Upper lobe of left lung (tissue), 6 donors: ENCODE data around the gene CALML5. TPM values are rescaled to one million over a fixed set of nuclear protein-coding genes. Genes with fewer than 3 reads are reported as not detected.

Experiments used
- ATAC-seq, 2 donors: fragments of 200-7000 bp; cut with Tn5 transposase; one replicate each; pipeline ENCODE4 v1.9.1; 2022; ENCODE audit warnings: mild to moderate bottlenecking in 2 of 2, moderate library complexity in 2 of 2; ENCODE audit not compliant: low FRiP score in 2 of 2
- DNase-seq, 2 donors: peaks; one replicate each; pipeline ENCODE4 v3.0.0-alpha.2; 2019 to 2020
- H3K27ac ChIP-seq, 4 donors: fragments of 200-600 bp; sonication (generic); one replicate each; pipeline ENCODE4 v1.5.1; 2016 to 2019
- H3K27me3 ChIP-seq, 4 donors: fragments of 200-600 bp; sonication (generic); one replicate each; pipeline ENCODE4 v1.5.1; 2017 to 2019
- H3K36me3 ChIP-seq, 4 donors: fragments of 200-600 bp; sonication (generic); one replicate each; pipeline ENCODE4 v1.5.1; 2016 to 2019
- H3K4me1 ChIP-seq, 4 donors: fragments of 200-600 bp; sonication (generic); one replicate each; pipeline ENCODE4 v1.5.1; 2018 to 2019
- H3K4me3 ChIP-seq, 4 donors: fragments of 200-600 bp; sonication (generic); one replicate each; pipeline ENCODE4 v1.5.1; 2017 to 2019; ENCODE audit warnings: mild to moderate bottlenecking in 2 of 4, moderate library complexity in 1 of 4
- H3K9me3 ChIP-seq, 4 donors: fragments of 200-600 bp; sonication (generic); one replicate each; pipeline ENCODE4 v1.5.1; 2018 to 2019
- EP300 ChIP-seq, 4 donors: sonication (generic); formaldehyde crosslinking; IDR thresholded peaks; one replicate each; pipeline ENCODE4 v1.5.1; 2017; ENCODE audit warnings: antibody characterized with exemption in 4 of 4, control low read depth in 2 of 4
- POLR2A ChIP-seq, 4 donors: fragments of 450-650 bp; IDR thresholded peaks; one replicate each; pipeline ENCODE4 v1.5.1; 2016 to 2017; ENCODE audit warnings: antibody characterized with exemption in 4 of 4, mild to moderate bottlenecking in 2 of 4
- POLR2AphosphoS5 ChIP-seq, 2 donors: sonication (generic); formaldehyde crosslinking; IDR thresholded peaks; one replicate each; pipeline ENCODE4 v1.5.1; 2017; ENCODE audit warnings: antibody characterized with exemption in 2 of 2
- WGBS, 2 donors: methylation state at CpG; one replicate each; pipeline ENCODE4 v1.1.5; 2017 to 2018; 5-methylcytosine and 5-hydroxymethylcytosine counted together
- total RNA-seq, 6 donors: library from RNA; depleted of rRNA in 4 of 6; stranded (reverse); fragments of >200 nt in 4 of 6; gene quantifications; one replicate each; pipeline versions ENCODE4 v1.1.0 to v1.2.1, GENCODE V29; 2016 to 2021
- TF ChIP-seq, protein P1 (sequence below), 6 experiments: fragments of 450-650 bp in 4 of 6; fragments of 200-600 bp in 2 of 6; sonication (generic) in 2 of 6; IDR thresholded peaks; one replicate each; pipeline ENCODE4 v1.5.1; 2016 to 2019; ENCODE audit warnings: antibody characterized with exemption in 6 of 6
- donor health status: DM: no; HTN: no; CAD: no; lungs with moderate emphysema.
- donor health status: DM: no; HTN: yes; CAD: no; lungs with severe emphysema.

CALML5 gene
- not detected for total RNA-seq

DNA sequence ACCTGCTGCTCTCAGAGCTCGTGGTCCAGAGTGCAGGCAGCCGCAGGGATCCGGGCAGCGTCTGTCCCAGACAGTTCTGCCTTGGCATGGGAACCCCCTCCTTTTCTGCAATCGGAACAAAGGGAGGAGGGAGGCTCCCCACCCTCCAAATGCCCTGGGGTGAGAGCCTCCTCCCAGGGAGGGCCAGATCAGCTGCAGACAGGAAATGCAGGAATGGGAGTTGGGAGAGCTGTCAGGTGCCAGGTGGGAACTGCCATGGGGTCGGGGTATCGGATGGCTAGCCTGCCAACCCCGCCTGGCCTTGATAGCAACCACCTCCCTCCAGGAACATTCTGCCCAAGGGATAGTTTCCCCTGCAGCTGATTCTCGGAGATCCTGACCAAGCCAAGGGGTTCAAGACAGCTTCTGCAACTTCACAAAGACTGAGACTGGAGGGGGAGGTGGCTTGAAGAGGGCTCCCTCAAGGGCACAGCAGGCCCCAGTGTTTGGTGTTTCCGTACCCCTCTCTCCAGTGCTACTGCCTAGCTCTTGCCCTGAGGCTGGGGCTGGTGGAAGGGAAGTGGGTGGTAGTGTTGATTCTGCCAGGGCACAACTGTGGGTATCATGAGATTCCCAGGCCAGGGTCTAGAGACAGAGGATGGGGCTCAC lies at the start of gene CALML5:
TSS of gene CALML5 (minus strand) at position 78 of the 648 bp plus-strand sequence. CDS start 132 bp downstream, outside the sequence.
- no peaks in the 10 kb centered on the region for H3K27me3 ChIP-seq
- TF ChIP-seq EP300 (IDR thresholded peaks at IDR 0.05) (no peak), POLR2AphosphoS5 (IDR thresholded peaks at IDR 0.05) (no peak), POLR2A (IDR thresholded peaks at IDR 0.05) (no peak)
- TF ChIP-seq, protein P1, sequence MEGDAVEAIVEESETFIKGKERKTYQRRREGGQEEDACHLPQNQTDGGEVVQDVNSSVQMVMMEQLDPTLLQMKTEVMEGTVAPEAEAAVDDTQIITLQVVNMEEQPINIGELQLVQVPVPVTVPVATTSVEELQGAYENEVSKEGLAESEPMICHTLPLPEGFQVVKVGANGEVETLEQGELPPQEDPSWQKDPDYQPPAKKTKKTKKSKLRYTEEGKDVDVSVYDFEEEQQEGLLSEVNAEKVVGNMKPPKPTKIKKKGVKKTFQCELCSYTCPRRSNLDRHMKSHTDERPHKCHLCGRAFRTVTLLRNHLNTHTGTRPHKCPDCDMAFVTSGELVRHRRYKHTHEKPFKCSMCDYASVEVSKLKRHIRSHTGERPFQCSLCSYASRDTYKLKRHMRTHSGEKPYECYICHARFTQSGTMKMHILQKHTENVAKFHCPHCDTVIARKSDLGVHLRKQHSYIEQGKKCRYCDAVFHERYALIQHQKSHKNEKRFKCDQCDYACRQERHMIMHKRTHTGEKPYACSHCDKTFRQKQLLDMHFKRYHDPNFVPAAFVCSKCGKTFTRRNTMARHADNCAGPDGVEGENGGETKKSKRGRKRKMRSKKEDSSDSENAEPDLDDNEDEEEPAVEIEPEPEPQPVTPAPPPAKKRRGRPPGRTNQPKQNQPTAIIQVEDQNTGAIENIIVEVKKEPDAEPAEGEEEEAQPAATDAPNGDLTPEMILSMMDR (IDR thresholded peaks at IDR 0.05): no peak
- H3K9me3 ChIP-seq: no peaks in the 10 kb centered on the region
- H3K4me3 ChIP-seq: no peak within 1 kb of the TSS
- no peak within 1 kb of the TSS for H3K27ac ChIP-seq
- DNase-seq: no peak
- 96 to 100% methylated on average over 4 to 9 of the region's 10 CpGs for WGBS, 2 donors
- ATAC-seq: no peak
- H3K36me3 ChIP-seq: no peaks in the 10 kb centered on the region
- peaks cover 0 to 35% (median 9%) of the 10 kb centered on the region in 4 donors for H3K4me1 ChIP-seq

DNA sequence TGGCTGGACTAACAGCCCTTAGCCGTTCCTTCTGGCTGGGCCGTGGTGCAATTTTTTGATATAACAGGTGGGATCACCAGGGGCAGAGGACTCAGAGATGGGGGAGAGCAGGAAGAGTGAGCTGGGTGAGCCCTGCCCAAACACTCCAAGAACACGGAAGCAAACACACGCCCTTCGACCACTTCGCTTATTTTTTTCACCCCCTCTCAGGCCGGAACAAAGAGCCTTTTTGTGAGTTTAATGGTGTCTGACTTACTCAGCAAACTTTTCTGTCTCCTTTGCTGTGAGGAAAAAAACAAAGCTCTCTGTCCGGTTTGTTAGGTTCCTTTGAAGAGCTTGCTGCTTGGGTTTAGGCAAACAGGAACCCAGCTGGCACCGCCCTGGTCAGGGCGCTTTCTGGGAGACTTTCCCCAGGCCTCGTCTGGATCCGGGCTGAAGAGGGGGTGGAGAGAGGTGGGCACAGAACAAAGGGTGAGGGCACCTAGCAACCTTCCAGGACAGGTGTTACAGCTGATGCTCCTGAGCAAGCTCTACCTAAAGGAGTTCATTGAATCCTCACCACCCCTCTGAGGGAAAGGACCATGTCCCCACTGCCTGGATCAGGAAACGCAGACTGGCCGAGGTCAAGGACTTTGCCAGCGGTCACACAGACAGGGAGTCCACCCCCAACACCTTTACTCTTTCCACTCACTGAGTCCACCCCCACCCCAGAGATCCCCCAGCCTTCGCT lies 48.7 kb upstream of the CALML5 start:
- Histone ChIP-seq H3K27me3 (no peaks in the 10 kb centered on the region), H3K36me3 (no peaks in the 10 kb centered on the region), H3K4me1 (peaks cover 40 to 77% (median 51%) of the 10 kb centered on the region in 4 donors), H3K27ac (peak overlapping the region; percentile 82 to 90 (median 86)), H3K4me3 (peak overlapping the region in 3 of 4 donors; percentile 12 to 32 (median 20)), H3K9me3 (no peaks in the 10 kb centered on the region)
- TF ChIP-seq POLR2AphosphoS5 (IDR thresholded peaks at IDR 0.05): peak in 1 of 2 donors; percentile 26
- TF ChIP-seq, protein P1 (IDR thresholded peaks at IDR 0.05): no peak
- DNase-seq (peak in 1 of 2 donors; percentile 70), ATAC-seq (peak; percentile 14 to 78)
- 31 to 35% methylated on average over 16 of the region's 16 CpGs for WGBS, 2 donors

GRCh38 chr10:5547681-5547930 lies 48.2 kb upstream of the CALML5 start:
- Histone ChIP-seq H3K27ac (peak overlapping the region; percentile 82 to 90 (median 86)), H3K36me3 (no peaks in the 10 kb centered on the region), H3K9me3 (peaks cover 0 to 4% (median 0%) of the 10 kb centered on the region in 4 donors), H3K27me3 (no peaks in the 10 kb centered on the region), H3K4me3 (peak overlapping the region in 3 of 4 donors; percentile 12 to 32 (median 20)), H3K4me1 (peaks cover 40 to 77% (median 51%) of the 10 kb centered on the region in 4 donors)
- TF ChIP-seq, protein P1 (IDR thresholded peaks at IDR 0.05): no peak
- TF ChIP-seq POLR2AphosphoS5 (IDR thresholded peaks at IDR 0.05): no peak
- no peak for TF ChIP-seq EP300 (IDR thresholded peaks at IDR 0.05)
- no peak for TF ChIP-seq POLR2A (IDR thresholded peaks at IDR 0.05)
- DNase-seq: no peak
- no peak for ATAC-seq
- 20 to 42% methylated on average over 4 of the region's 4 CpGs for WGBS, 2 donors

- DNase-seq (peak in 1 of 2 donors; percentile 85), ATAC-seq (peak; percentile 1 to 12)
- H3K9me3 ChIP-seq: peaks cover 0 to 6% (median 1%) of the 10 kb centered on the region in 4 donors
- peak overlapping the region; percentile 82 to 90 (median 86) for H3K27ac ChIP-seq
- H3K4me1 ChIP-seq: peaks cover 40 to 77% (median 51%) of the 10 kb centered on the region in 4 donors
- H3K27me3 ChIP-seq: no peaks in the 10 kb centered on the region
- TF ChIP-seq POLR2AphosphoS5 (IDR thresholded peaks at IDR 0.05): peak; percentile 13 to 26
- TF ChIP-seq, protein P1 (IDR thresholded peaks at IDR 0.05): no peak
- TF ChIP-seq POLR2A (IDR thresholded peaks at IDR 0.05): peak in 1 of 4 donors; percentile 35
- 48 to 68% methylated on average over 7 of the region's 7 CpGs for WGBS, 2 donors
- no peaks in the 10 kb centered on the region for H3K36me3 ChIP-seq
- H3K4me3 ChIP-seq: peak overlapping the region in 2 of 4 donors; percentile 20 to 32
Measured at GRCh38 chr10:5546891-5547680, 47.7 kb upstream of the CALML5 start.
